Neural progenitor cell (in vitro differentiated cells): Measurements from ENCODE around the gene DLEU7. TPM values are rescaled to one million over a fixed set of nuclear protein-coding genes. Genes with fewer than 3 reads are reported as not detected.

ENCODE experiments used
- DNase-seq: peaks from one replicate; pipeline ENCODE4 v3.0.0-alpha.2; 2016; ENCODE audit warnings: low spot score
- H2AFZ ChIP-seq: fragments of 200-600 bp; sonication (generic); replicated peaks from 2 replicates; pipeline ENCODE4 v1.6.1; 2016; ENCODE audit warnings: antibody characterized with exemption
- H3F3A ChIP-seq: fragments of 200-600 bp; sonication (generic); 2 replicates; pipeline ENCODE4 v1.6.1; 2016; ENCODE audit warnings: antibody characterized with exemption, low read depth
- H3K27ac ChIP-seq: fragments of 200-600 bp; sonication (generic); 2 replicates; pipeline ENCODE4 v1.5.1; 2016; ENCODE audit warnings: mild to moderate bottlenecking
- H3K27me3 ChIP-seq: fragments of 200-600 bp; sonication (generic); 2 replicates; pipeline ENCODE4 v1.6.1; 2016; ENCODE audit warnings: mild to moderate bottlenecking, moderate library complexity
- H3K36me3 ChIP-seq: fragments of 200-600 bp; sonication (generic); 2 replicates; pipeline ENCODE4 v1.5.1; 2016
- H3K4me1 ChIP-seq: fragments of 200-600 bp; sonication (generic); 2 replicates; pipeline ENCODE4 v1.6.1; 2016; ENCODE audit warnings: mixed run types
- H3K4me2 ChIP-seq: fragments of 200-600 bp; sonication (generic); 2 replicates; pipeline ENCODE4 v1.6.1; 2016
- H3K4me3 ChIP-seq: fragments of 200-600 bp; sonication (generic); 2 replicates; pipeline ENCODE4 v1.5.1; 2016
- H3K79me2 ChIP-seq: fragments of 200-600 bp; sonication (generic); 2 replicates; pipeline ENCODE4 v1.6.1; 2016; ENCODE audit warnings: low read depth
- H3K9ac ChIP-seq: fragments of 200-600 bp; sonication (generic); 2 replicates; pipeline ENCODE4 v1.6.1; 2016
- H3K9me3 ChIP-seq: fragments of 200-600 bp; sonication (generic); 2 replicates; pipeline ENCODE4 v1.5.1; 2016; ENCODE audit warnings: low read depth
- H4K20me1 ChIP-seq: fragments of 200-600 bp; sonication (generic); 2 replicates; pipeline ENCODE4 v1.6.1; 2016; ENCODE audit warnings: low read depth
- H3K27ac Mint-ChIP-seq: 3 replicates; pipeline ENCODE4 v1.8.0; 2021; ENCODE audit warnings: mixed read lengths
- H3K27me3 Mint-ChIP-seq: 2 replicates; pipeline ENCODE4 v1.8.0; 2022; ENCODE audit warnings: low read depth, mild to moderate bottlenecking, inconsistent platforms, moderate library complexity, mixed read lengths; ENCODE audit not compliant: insufficient read depth
- H3K36me3 Mint-ChIP-seq: 3 replicates; pipeline ENCODE4 v1.8.0; 2021; ENCODE audit warnings: mixed read lengths
- H3K4me1 Mint-ChIP-seq: 3 replicates; pipeline ENCODE4 v1.8.0; 2021; ENCODE audit warnings: mixed read lengths
- H3K4me3 Mint-ChIP-seq: 3 replicates; pipeline ENCODE4 v1.8.0; 2021; ENCODE audit warnings: mild to moderate bottlenecking, moderate library complexity, mixed read lengths
- H3K9me3 Mint-ChIP-seq: 3 replicates; pipeline ENCODE4 v1.8.0; 2020; ENCODE audit warnings: mixed read lengths
- CTCF ChIP-seq: fragments of 200-600 bp; sonication (generic); IDR thresholded peaks from 2 replicates; pipeline ENCODE4 v1.5.1; 2017; ENCODE audit warnings: antibody characterized with exemption, mild to moderate bottlenecking
- EZH2 ChIP-seq: fragments of 200-600 bp; sonication (generic); IDR thresholded peaks from 2 replicates; pipeline ENCODE4 v1.6.1; 2017; ENCODE audit warnings: antibody characterized with exemption, mild to moderate bottlenecking, moderate library complexity
- EZH2phosphoT487 ChIP-seq: fragments of 200-600 bp; sonication (generic); IDR thresholded peaks from 2 replicates; pipeline ENCODE4 v1.6.1; 2017; ENCODE audit warnings: antibody characterized with exemption
- total RNA-seq: library from RNA; depleted of rRNA; stranded (reverse); fragments of >200 nt; gene quantifications from 2 replicates; pipeline ENCODE4 v1.2.3, GENCODE V29; 2015; ENCODE audit warnings: low replicate concordance

The DLEU7 gene
- total RNA-seq, 1 donor from 2014 or later, result not detected

GRCh38 chr13:50838701-50839100 lies 4.8 kb downstream of the DLEU7 start:
- peaks cover 12% of the 10 kb centered on the region for H3K4me1 Mint-ChIP-seq
- Histone ChIP-seq H3K4me3 (no peak overlapping the region), H3K4me1 (peaks cover 4% of the 10 kb centered on the region), H3F3A (peaks cover 9% of the 10 kb centered on the region), H3K9me3 (no peaks in the 10 kb centered on the region), H3K27me3 (peaks cover 36% of the 10 kb centered on the region), H3K4me2 (no peak overlapping the region), H3K9ac (no peak overlapping the region), H3K79me2 (no peaks in the 10 kb centered on the region), H4K20me1 (peaks cover 3% of the 10 kb centered on the region), H3K36me3 (no peaks in the 10 kb centered on the region), H3K27ac (no peak overlapping the region), H2AFZ (no peak overlapping the region)
- TF ChIP-seq EZH2 (no peak), EZH2phosphoT487 (no peak), CTCF (no peak)
- no peak overlapping the region for H3K4me3 Mint-ChIP-seq
- H3K9me3 Mint-ChIP-seq, result peaks cover 9% of the 10 kb centered on the region
- peaks cover 7% of the 10 kb centered on the region for H3K36me3 Mint-ChIP-seq
- H3K27ac Mint-ChIP-seq, result no peak overlapping the region
- H3K27me3 Mint-ChIP-seq, result peaks cover 9% of the 10 kb centered on the region
- DNase-seq, result no peak

- H3K79me2 ChIP-seq, result no peaks in the 10 kb centered on the region
- H3K4me2 ChIP-seq, result no peak overlapping the region
- Mint-ChIP-seq H3K4me1 (peaks cover 11% of the 10 kb centered on the region), H3K27ac (no peak overlapping the region), H3K4me3 (no peak overlapping the region), H3K36me3 (peaks cover 7% of the 10 kb centered on the region), H3K9me3 (peaks cover 14% of the 10 kb centered on the region), H3K27me3 (peaks cover 9% of the 10 kb centered on the region)
- no peak overlapping the region for H3K9ac ChIP-seq
- H3K4me3 ChIP-seq, result no peak overlapping the region
- no peak overlapping the region for H3K27ac ChIP-seq
- peaks cover 3% of the 10 kb centered on the region for H3K4me1 ChIP-seq
- TF ChIP-seq CTCF (no peak), EZH2phosphoT487 (no peak), EZH2 (no peak)
- H3K27me3 ChIP-seq, result peaks cover 30% of the 10 kb centered on the region
- peaks cover 9% of the 10 kb centered on the region for H3F3A ChIP-seq
- H3K36me3 ChIP-seq, result no peaks in the 10 kb centered on the region
- peaks cover 3% of the 10 kb centered on the region for H4K20me1 ChIP-seq
- no peaks in the 10 kb centered on the region for H3K9me3 ChIP-seq
- H2AFZ ChIP-seq, result no peak overlapping the region
- no peak for DNase-seq
Measured at GRCh38 chr13:50838031-50838430, 5.5 kb downstream of the DLEU7 start.

DNA sequence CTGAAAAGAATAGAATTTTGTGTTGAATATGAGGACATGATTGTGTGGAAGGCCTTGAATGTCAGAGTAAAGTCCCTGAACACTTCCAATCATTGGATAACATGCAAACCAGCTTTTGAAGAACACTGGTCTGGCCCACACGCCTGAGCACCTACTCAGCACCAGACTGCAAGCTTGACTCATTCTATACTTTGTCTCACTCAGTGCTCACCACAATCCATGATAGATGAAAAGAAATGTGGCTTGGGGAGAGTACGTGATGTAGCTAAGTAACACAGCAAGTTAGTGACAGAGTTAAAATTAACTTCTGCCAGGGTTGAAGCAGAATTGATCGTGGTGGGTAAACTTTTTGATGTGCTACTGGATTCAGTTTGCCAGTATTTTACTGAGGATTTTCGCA lies 12.0 kb downstream of the DLEU7 start:
- H3K4me2 ChIP-seq, result no peak overlapping the region

More for the DNA sequence above, 12.0 kb downstream of the DLEU7 start:
- Mint-ChIP-seq H3K9me3 (peaks cover 23% of the 10 kb centered on the region), H3K27ac (no peak overlapping the region), H3K4me3 (no peak overlapping the region), H3K36me3 (peaks cover 5% of the 10 kb centered on the region), H3K4me1 (no peaks in the 10 kb centered on the region), H3K27me3 (peaks cover 3% of the 10 kb centered on the region)
- H4K20me1 ChIP-seq, result no peaks in the 10 kb centered on the region
- H3K4me1 ChIP-seq, result no peaks in the 10 kb centered on the region
- H3K27me3 ChIP-seq, result no peaks in the 10 kb centered on the region
- H3K9ac ChIP-seq, result no peak overlapping the region
- no peaks in the 10 kb centered on the region for H3K9me3 ChIP-seq
- DNase-seq, result no peak
- no peaks in the 10 kb centered on the region for H3K36me3 ChIP-seq
- no peaks in the 10 kb centered on the region for H3K79me2 ChIP-seq
- TF ChIP-seq CTCF, result no peak
- no peak for TF ChIP-seq EZH2
- TF ChIP-seq EZH2phosphoT487, result no peak
- no peak overlapping the region for H2AFZ ChIP-seq
- H3K4me3 ChIP-seq, result no peak overlapping the region
- H3K27ac ChIP-seq, result no peak overlapping the region
- H3F3A ChIP-seq, result no peaks in the 10 kb centered on the region
